HG03442 (cell line): ENCODE results near the gene JADE2.
"Not testable (repeated sequence)": the region's sequence is repeated elsewhere in the genome, so short reads cannot be mapped to it uniquely, and the experiment has no call there.

Source experiments
- ATAC-seq: cut with Tn5 transposase; IDR thresholded peaks from one replicate; pipeline ENCODE4 v1.9.1; 2021; ENCODE audit warnings: mild to moderate bottlenecking, moderate library complexity; ENCODE audit not compliant: unreplicated experiment

The JADE2 gene

GRCh38 chr5:134549714-134550113 lies 24.2 kb downstream of the JADE2 start:
- no peak for ATAC-seq

GRCh38 chr5:134550271-134551214 lies 25.1 kb downstream of the JADE2 start:
- no peak for ATAC-seq

DNA sequence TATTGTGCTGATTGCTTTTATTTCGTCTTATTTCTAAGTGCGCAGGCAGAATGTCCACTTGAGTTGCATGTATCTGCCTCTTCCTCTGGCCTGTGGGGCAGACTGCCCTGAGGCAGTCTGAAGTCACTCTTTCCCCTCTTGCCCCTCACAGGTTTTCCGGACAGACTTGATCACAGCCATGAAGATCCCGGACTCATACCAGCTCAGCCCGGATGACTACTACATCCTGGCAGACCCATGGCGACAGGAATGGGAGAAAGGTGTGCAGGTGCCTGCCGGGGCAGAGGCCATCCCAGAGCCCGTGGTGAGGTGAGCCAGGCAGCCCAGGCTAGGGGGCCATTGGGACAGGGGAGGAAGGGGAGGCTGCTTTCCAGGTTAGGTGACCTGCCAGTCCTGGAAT lies 26.4 kb downstream of the JADE2 start:
- ATAC-seq, result no peak

GRCh38 chr5:134552301-134552700 lies 26.8 kb downstream of the JADE2 start:
- no peak for ATAC-seq

- not testable (repeated sequence) for ATAC-seq
These were observed 27.2 kb downstream of the JADE2 start for GRCh38 chr5:134552716-134553115.

DNA sequence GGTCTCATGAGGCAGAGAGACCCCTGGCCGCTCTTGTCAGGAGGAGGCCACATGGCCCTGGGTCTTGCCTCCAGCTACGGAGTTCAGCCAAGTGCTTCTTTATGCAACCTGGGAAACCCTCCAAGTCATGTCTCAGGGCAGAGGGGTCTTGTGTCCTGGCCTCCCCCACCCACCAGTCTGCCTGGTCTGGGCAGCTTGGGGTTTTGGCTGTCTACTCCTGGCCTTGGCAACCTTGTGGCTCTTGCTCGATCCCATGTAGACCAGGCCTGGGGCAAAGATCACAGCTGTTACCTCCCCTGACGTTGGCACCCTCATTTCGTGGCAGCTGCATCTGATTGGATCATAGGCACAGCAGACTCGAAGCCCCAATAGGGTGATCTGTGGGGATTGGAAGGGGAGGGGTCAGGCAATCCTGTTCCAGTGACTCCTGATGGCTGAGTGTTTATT lies 28.4 kb downstream of the JADE2 start:
- no peak for ATAC-seq

DNA sequence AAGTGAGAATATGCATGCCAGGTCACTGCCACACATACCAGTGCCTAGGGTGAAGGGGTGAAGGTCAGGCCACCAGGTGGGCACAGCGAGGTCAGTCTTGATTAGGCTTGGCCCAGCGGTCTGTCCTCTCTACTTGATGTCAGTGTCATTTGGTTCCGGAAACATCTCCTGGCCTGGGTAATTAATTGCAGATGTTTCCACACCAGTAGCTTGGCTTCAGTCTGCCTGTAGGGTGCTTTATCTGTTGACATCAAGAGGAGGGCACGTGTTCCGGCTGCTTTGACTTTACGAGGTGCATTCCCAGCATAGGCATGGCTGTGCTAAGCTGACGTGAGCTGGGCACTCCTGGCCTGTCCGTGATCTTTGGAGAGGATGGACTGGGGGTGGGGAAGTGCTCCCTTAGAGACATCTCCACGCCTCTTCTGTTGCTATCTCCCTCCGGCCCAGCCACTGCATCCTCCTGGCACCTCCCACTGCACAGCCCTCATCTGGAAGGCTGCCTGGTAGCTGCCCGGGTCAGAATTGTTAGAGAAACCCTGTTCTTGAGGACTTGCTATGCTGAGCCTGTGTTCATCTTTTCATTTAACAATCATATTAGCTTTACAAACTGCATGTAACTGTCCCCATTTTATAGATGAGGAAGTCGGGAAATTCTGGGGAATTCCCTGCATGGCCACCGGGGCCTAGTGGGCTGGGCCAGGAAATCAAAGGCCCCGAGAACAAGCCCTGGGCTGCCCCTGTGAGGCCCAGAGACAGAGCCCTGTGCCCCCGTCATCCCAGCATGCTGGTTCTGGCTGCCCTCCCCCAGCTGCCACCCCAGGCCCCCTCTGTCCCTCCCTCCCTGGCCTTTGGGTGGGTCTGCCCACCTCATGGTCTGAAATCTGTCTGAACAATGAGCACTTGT lies 29.1 kb downstream of the JADE2 start:
- ATAC-seq, result peak; percentile 47

- ATAC-seq, result no peak
These were observed 29.9 kb downstream of the JADE2 start for GRCh38 chr5:134555223-134555889.

DNA sequence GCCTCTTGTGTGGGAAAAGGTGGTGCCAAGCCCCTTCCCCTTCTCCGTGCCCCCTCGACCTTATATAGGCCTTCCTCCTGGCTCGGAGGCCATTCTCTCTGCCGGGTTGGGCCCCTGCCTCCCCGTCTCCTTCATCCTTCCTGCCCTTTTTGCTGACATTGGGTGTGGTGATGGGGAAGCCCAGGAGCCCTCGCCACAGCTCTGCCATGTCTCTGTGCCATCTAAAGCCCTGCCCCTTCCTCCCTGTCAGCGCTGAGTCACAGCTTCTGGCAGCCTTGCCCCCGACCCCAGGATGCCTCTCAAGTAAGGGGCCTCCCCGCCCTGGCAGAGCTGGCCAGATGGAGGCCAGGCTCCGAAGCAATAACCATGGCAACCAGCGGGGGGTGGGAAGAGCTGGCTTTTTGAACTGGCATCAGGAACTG lies 30.4 kb downstream of the JADE2 start:
- ATAC-seq, result peak; percentile 41

DNA sequence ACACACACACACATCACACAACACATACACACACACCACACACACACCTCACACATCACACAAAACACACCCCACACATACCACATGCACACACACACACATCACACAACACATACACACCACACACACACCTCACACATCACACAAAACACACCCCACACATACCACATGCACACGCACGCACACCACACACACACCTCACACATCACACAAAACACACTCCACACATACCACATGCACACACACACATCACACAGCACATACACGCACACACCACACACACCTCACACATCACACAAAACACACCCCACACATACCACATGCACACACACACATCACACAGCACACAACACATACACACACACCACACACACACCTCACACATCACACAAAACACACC lies 31.1 kb downstream of the JADE2 start:
- not testable (repeated sequence) for ATAC-seq

GRCh38 chr5:134556994-134557393 lies 31.5 kb downstream of the JADE2 start:
- ATAC-seq, result no peak

GRCh38 chr5:134559672-134560071 lies 34.2 kb downstream of the JADE2 start:
- ATAC-seq, result no peak

DNA sequence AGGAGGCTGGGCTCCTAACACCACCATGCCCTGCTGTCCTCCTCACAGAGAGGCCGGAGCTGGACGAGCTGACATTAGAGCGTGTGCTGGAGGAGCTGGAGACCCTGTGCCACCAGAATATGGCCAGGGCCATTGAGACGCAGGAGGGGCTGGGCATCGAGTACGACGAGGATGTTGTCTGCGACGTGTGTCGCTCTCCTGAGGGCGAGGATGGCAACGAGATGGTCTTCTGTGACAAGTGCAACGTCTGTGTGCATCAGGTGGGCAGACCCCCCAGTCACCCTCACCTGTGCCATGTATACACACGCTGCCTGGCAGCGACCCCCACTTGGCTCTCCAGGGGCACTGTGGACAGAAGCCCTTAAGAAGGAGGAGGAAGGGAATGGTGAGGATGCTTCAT lies 35.2 kb downstream of the JADE2 start:
- no peak for ATAC-seq

- ATAC-seq, result no peak
These were observed 36.4 kb downstream of the JADE2 start for GRCh38 chr5:134561871-134562296.

- no peak for ATAC-seq
These were observed 37.8 kb downstream of the JADE2 start for GRCh38 chr5:134563221-134563620.

GRCh38 chr5:134563962-134564361 lies 38.5 kb downstream of the JADE2 start:
- no peak for ATAC-seq

DNA sequence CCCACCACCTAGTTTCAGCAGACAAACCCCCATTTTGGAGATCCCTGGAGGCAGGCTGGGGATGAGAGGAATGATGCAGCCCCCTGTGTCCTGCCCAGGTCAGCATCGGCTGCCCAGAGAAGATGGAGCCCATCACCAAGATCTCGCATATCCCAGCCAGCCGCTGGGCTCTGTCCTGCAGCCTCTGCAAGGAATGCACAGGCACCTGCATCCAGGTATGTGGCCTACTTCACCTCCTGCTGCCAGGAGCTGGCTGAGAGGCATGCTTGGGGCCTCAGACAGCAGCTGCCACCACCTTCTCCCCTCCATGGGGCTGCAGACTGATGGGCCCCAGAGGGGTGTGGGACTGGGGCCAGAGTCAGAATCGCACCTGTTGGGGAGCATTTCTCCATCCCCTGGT lies 38.9 kb downstream of the JADE2 start:
- ATAC-seq, result no peak

DNA sequence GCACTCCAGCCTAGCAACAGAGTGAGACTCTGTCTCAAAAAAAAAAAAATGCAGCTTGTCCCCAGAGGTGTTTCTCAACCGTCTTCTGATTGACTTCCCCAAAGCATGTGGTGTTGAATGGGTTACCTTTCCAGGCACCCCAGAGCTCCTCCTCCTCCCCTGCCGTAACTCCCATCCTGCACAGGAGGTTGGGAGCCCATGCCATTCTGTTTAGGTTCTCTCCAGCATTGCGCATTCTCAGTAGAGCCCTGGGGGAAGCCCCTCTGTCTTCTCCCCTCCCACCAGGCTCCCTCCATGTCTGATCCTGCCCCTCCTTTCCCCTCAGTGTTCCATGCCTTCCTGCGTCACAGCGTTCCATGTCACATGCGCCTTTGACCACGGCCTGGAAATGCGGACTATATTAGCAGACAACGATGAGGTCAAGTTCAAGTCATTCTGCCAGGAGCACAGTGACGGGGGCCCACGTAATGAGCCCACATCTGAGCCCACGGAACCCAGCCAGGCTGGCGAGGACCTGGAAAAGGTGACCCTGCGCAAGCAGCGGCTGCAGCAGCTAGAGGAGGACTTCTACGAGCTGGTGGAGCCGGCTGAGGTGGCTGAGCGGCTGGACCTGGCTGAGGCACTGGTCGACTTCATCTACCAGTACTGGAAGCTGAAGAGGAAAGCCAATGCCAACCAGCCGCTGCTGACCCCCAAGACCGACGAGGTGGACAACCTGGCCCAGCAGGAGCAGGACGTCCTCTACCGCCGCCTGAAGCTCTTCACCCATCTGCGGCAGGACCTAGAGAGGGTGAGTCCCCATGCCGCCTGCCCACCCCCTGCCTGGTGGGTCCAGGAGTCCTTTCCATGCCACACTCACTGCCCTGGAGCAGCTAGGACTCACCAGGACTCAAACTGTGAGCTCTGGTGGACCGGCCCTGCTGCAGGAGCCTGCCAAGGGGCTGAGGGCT lies 40.6 kb downstream of the JADE2 start:
- no peak for ATAC-seq

DNA sequence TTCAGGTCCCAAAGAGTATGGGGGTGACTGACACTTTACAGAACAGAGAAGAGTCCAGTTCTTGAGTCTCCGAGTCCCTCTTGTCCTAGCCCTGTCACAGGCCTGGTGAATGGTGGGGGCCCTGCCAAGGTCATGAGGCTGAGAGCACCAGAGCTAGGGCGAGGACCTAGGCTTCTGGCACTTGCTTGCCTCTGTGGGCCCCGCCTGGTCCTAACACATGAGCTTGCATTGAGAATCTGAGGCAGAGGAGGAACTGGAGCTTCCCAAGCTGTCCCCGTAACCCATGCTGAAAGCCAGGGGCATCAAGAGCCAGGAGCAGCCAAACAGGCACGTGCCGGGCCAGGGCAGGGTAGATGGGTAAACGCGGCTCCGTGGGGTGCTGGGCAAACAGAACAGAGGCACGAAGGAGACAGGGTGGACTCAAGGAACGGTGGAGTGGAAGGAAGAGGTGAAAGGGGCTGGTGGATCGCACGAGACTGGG lies 41.3 kb downstream of the JADE2 start:
- no peak for ATAC-seq
